ENCODE data around the gene ERC2. TPM values are rescaled to one million over a fixed set of nuclear protein-coding genes. Genes with fewer than 3 reads are reported as not detected.

Gene ERC2
- total RNA-seq, 2 donors from 2014 or later: 1.2 TPM; not detected in 1

- ATAC-seq (ENCODE audit: insufficient number of reproducible peaks, low FRiP score, low read depth) (no peak), DNase-seq (ENCODE audit: low spot score) (no peak)
- TF ChIP-seq CTCF (IDR thresholded peaks at IDR 0.05): no peak
- H3K36me3 ChIP-seq: no peaks in the 10 kb centered on the region
- no peak overlapping the region for H3K4me3 ChIP-seq
- H3K4me1 ChIP-seq (ENCODE audit: control insufficient read depth in 1 of 2, low read depth in 2 of 2): no peaks in the 10 kb centered on the region
- H3K9me3 ChIP-seq: no peaks in the 10 kb centered on the region
- H3K27ac ChIP-seq: no peak overlapping the region
- H3K27me3 ChIP-seq (replicated peaks; ENCODE audit: insufficient read depth): no peaks in the 10 kb centered on the region
Observed at GRCh38 chr3:56207922-56208321, 260.3 kb downstream of the ERC2 start.

GRCh38 chr3:56205406-56205805, 262.9 kb downstream of the ERC2 start:
- H3K27ac ChIP-seq: no peak overlapping the region
- no peaks in the 10 kb centered on the region for H3K27me3 ChIP-seq (replicated peaks; ENCODE audit: insufficient read depth)
- H3K9me3 ChIP-seq: no peaks in the 10 kb centered on the region
- no peaks in the 10 kb centered on the region for H3K36me3 ChIP-seq
- H3K4me1 ChIP-seq (ENCODE audit: control insufficient read depth in 1 of 2, low read depth in 2 of 2): no peaks in the 10 kb centered on the region
- DNase-seq (ENCODE audit: low spot score) (no peak), ATAC-seq (ENCODE audit: insufficient number of reproducible peaks, low FRiP score, low read depth) (no peak)
- H3K4me3 ChIP-seq: no peak overlapping the region
- no peak for TF ChIP-seq CTCF (IDR thresholded peaks at IDR 0.05)

GRCh38 chr3:56202997-56203396, 265.3 kb downstream of the ERC2 start:
- Histone ChIP-seq H3K9me3 (no peaks in the 10 kb centered on the region), H3K4me3 (no peak overlapping the region), H3K36me3 (no peaks in the 10 kb centered on the region), H3K27me3 (replicated peaks; ENCODE audit: insufficient read depth) (no peaks in the 10 kb centered on the region), H3K27ac (no peak overlapping the region), H3K4me1 (ENCODE audit: control insufficient read depth in 1 of 2, low read depth in 2 of 2) (no peaks in the 10 kb centered on the region)
- ATAC-seq (ENCODE audit: insufficient number of reproducible peaks, low FRiP score, low read depth) (no peak), DNase-seq (ENCODE audit: low spot score) (no peak)
- TF ChIP-seq CTCF (IDR thresholded peaks at IDR 0.05): no peak

GRCh38 chr3:56201407-56201806, 266.9 kb downstream of the ERC2 start:
- Histone ChIP-seq H3K4me3 (no peak overlapping the region), H3K4me1 (ENCODE audit: control insufficient read depth in 1 of 2, low read depth in 2 of 2) (no peaks in the 10 kb centered on the region), H3K27ac (no peak overlapping the region), H3K9me3 (no peaks in the 10 kb centered on the region), H3K36me3 (no peaks in the 10 kb centered on the region), H3K27me3 (replicated peaks; ENCODE audit: insufficient read depth) (no peaks in the 10 kb centered on the region)
- ATAC-seq (ENCODE audit: insufficient number of reproducible peaks, low FRiP score, low read depth) (no peak), DNase-seq (ENCODE audit: low spot score) (no peak)
- TF ChIP-seq CTCF (IDR thresholded peaks at IDR 0.05): no peak

GRCh38 chr3:56200251-56200650, 268.0 kb downstream of the ERC2 start:
- ATAC-seq (ENCODE audit: insufficient number of reproducible peaks, low FRiP score, low read depth) (no peak), DNase-seq (ENCODE audit: low spot score) (no peak)
- no peaks in the 10 kb centered on the region for H3K4me1 ChIP-seq (ENCODE audit: control insufficient read depth in 1 of 2, low read depth in 2 of 2)
- no peaks in the 10 kb centered on the region for H3K36me3 ChIP-seq
- no peaks in the 10 kb centered on the region for H3K27me3 ChIP-seq (replicated peaks; ENCODE audit: insufficient read depth)
- no peaks in the 10 kb centered on the region for H3K9me3 ChIP-seq
- no peak overlapping the region for H3K4me3 ChIP-seq
- H3K27ac ChIP-seq: no peak overlapping the region
- TF ChIP-seq CTCF (IDR thresholded peaks at IDR 0.05): no peak
